Epithelial cell of proximal tubule (primary cell): ENCODE measurements around the gene ZDHHC23. TPM values are rescaled to one million over a fixed set of nuclear protein-coding genes. Genes with fewer than 3 reads are reported as not detected.

ENCODE experiments used
- DNase-seq: peaks from one replicate; pipeline ENCODE4 v3.0.0-alpha.2; 2011; ENCODE audit warnings: low read depth
- H3K4me3 ChIP-seq: 2 replicates; pipeline ENCODE4 v1.5.1; 2011; ENCODE audit warnings: low read depth, mild to moderate bottlenecking, low read length
- CTCF ChIP-seq: conservative IDR thresholded peaks from 2 replicates; pipeline ENCODE4 v1.5.1; 2012; ENCODE audit warnings: low read depth, mild to moderate bottlenecking, low read length
- total RNA-seq: library from RNA; depleted of rRNA; stranded (reverse); fragments of >200 nt; gene quantifications from 2 replicates; pipeline ENCODE4 v1.2.3, GENCODE V29; 2015

The ZDHHC23 gene
- total RNA-seq, 1 donor from 2014 or later: 3.5 TPM

DNA sequence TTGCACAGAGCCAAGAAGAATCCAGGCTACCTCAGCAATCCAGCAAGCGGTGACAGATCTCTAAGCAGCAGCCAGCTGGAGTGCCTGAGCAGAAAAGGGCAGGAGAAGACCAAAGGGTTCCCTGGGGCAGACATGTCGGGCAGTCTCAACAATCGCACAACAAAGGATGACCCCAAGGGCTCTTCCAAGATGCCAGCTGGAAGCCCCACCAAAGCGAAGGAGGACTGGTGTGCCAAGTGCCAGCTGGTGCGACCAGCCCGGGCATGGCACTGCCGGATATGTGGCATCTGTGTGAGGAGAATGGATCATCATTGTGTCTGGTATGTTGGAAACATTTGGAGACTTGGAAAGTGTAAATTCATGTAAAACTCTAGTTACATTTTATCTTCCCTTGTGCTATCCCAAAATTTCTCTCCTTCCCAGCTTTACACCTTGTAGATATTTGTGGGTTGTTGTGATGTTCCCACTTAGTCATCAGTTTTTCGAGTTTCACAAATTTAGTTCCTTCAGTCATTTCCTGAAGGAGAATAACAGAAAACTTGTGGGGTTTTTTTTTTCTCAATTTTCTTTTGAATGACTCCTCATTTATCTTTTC is 6.4 kb downstream of the ZDHHC23 start:
- no peak overlapping the region for H3K4me3 ChIP-seq
- no peak for DNase-seq
- no peak for TF ChIP-seq CTCF

- no peak for TF ChIP-seq CTCF
- H3K4me3 ChIP-seq: no peak overlapping the region
- DNase-seq: no peak
These were observed 16.1 kb downstream of the ZDHHC23 start for GRCh38 chr3:113963879-113964278.

- H3K4me3 ChIP-seq: no peak overlapping the region
- no peak for DNase-seq
- TF ChIP-seq CTCF: no peak
These were observed 18.4 kb downstream of the ZDHHC23 start for GRCh38 chr3:113966172-113966571.

GRCh38 chr3:113968986-113969385 is 21.2 kb downstream of the ZDHHC23 start:
- DNase-seq: peak; percentile 7

GRCh38 chr3:113977822-113978221 is 30.0 kb downstream of the ZDHHC23 start:
- DNase-seq: no peak
- TF ChIP-seq CTCF: no peak
- no peak overlapping the region for H3K4me3 ChIP-seq

More at GRCh38 chr3:113968986-113969385, 21.2 kb downstream of the ZDHHC23 start:
- no peak for TF ChIP-seq CTCF
- H3K4me3 ChIP-seq: no peak overlapping the region

DNA sequence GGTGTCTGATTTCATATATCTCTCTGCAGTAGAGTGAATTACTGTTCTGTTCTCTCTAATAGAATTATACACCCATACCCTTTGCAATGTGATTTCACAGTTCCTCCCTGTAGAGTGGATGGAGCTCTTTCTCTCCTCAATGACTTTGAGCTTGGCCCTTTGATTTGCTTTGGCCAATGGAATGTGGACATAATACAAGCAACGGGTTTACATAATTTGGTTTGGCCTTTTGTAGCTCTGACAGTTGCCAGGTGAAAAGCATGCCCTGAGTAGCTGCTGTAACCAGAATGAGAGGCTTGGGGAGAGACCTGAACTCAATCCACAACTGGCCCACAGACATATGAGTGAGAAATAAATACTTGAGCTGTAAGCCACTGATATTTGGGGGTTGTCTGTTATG is 32.1 kb downstream of the ZDHHC23 start:
- TF ChIP-seq CTCF: no peak
- no peak for DNase-seq

GRCh38 chr3:113981803-113982202 is 34.0 kb downstream of the ZDHHC23 start:
- no peak for DNase-seq
- no peak for TF ChIP-seq CTCF
- no peak overlapping the region for H3K4me3 ChIP-seq

More for the DNA sequence above, 32.1 kb downstream of the ZDHHC23 start:
- H3K4me3 ChIP-seq: no peak overlapping the region
